WTC11 (cell line): ENCODE measurements around the gene LRFN2. TPM values are rescaled to one million over a fixed set of nuclear protein-coding genes. Genes with fewer than 3 reads are reported as not detected.

Source experiments
- ATAC-seq: fragments of 200-7000 bp; cut with Tn5 transposase; 2 replicates; pipeline ENCODE4 v1.10.0; 2021; ENCODE audit warnings: mild to moderate bottlenecking, moderate library complexity
- CTCF ChIA-PET: fragments of 300-600 bp; sonication (Branson Sonifier 250); formaldehyde crosslinking; loops from one replicate; lab custom pipeline; 2021; ENCODE audit warnings: antibody characterized with exemption; lab: Charles Lee
- POLR2A ChIA-PET: fragments of 350-600 bp; sonication (Branson Sonifier 250); formaldehyde crosslinking; loops from one replicate; lab custom pipeline; 2021; ENCODE audit warnings: antibody characterized with exemption; lab: Charles Lee
- DNase-seq: peaks from one replicate; pipeline ENCODE4 v3.0.0; 2021; ENCODE audit warnings: low spot score
- H3K27ac Mint-ChIP-seq: 2 replicates; pipeline ENCODE4 v1.8.0; 2021; ENCODE audit warnings: mixed read lengths
- H3K27me3 Mint-ChIP-seq: 2 replicates; pipeline ENCODE4 v1.8.0; 2021; ENCODE audit warnings: low read depth, mild to moderate bottlenecking, moderate library complexity, mixed read lengths
- H3K36me3 Mint-ChIP-seq: 2 replicates; pipeline ENCODE4 v1.8.0; 2021; ENCODE audit warnings: mixed read lengths
- H3K4me1 Mint-ChIP-seq: 2 replicates; pipeline ENCODE4 v1.8.0; 2022; ENCODE audit warnings: mixed read lengths
- H3K4me3 Mint-ChIP-seq: 2 replicates; pipeline ENCODE4 v1.8.0; 2021; ENCODE audit warnings: mild to moderate bottlenecking, moderate library complexity, mixed read lengths
- H3K9me3 Mint-ChIP-seq: 2 replicates; pipeline ENCODE4 v1.8.0; 2021; ENCODE audit warnings: mixed read lengths
- CREB1 ChIP-seq: sonication (generic); formaldehyde crosslinking; IDR thresholded peaks from 2 replicates; pipeline ENCODE4 v1.8.0; 2023; ENCODE audit warnings: mild to moderate bottlenecking, missing genetic modification reagents
- ESRRA ChIP-seq: sonication (generic); formaldehyde crosslinking; IDR thresholded peaks from 2 replicates; pipeline ENCODE4 v1.8.1; 2022; ENCODE audit warnings: mild to moderate bottlenecking, missing genetic modification reagents, borderline replicate concordance
- FOXJ3 ChIP-seq: sonication (generic); formaldehyde crosslinking; IDR thresholded peaks from 2 replicates; pipeline ENCODE4 v1.9.0; 2021; ENCODE audit warnings: missing genetic modification reagents, mild to moderate bottlenecking, borderline replicate concordance
- IRF2 ChIP-seq: sonication (generic); formaldehyde crosslinking; IDR thresholded peaks from 2 replicates; pipeline ENCODE4 v1.8.0; 2022; ENCODE audit warnings: low read depth, missing genetic modification reagents, borderline replicate concordance
- MXD4 ChIP-seq: fragments of 250-450 bp; sonication (Bioruptor Pico); IDR thresholded peaks from 2 replicates; pipeline ENCODE4 v1.8.0; 2021; ENCODE audit warnings: mild to moderate bottlenecking, moderate library complexity, borderline replicate concordance
- NFE2L1 ChIP-seq: sonication (generic); formaldehyde crosslinking; IDR thresholded peaks from 2 replicates; pipeline ENCODE4 v1.8.1; 2023; ENCODE audit warnings: missing genetic modification reagents
- OVOL2 ChIP-seq: fragments of 250-450 bp; sonication (Bioruptor Pico); IDR thresholded peaks from 2 replicates; pipeline ENCODE4 v1.9.0; 2021; ENCODE audit warnings: mild to moderate bottlenecking, borderline replicate concordance
- SP1 ChIP-seq: sonication (generic); formaldehyde crosslinking; conservative IDR thresholded peaks from 2 replicates; pipeline ENCODE4 v1.8.1; 2022; ENCODE audit warnings: missing genetic modification reagents
- ZNF416 ChIP-seq: fragments of 250-450 bp; sonication (Bioruptor Pico); IDR thresholded peaks from 2 replicates; pipeline ENCODE4 v1.9.0; 2021; ENCODE audit warnings: mild to moderate bottlenecking, inconsistent platforms
- total RNA-seq: library from RNA; stranded (reverse); gene quantifications from 3 replicates; pipeline ENCODE4 v1.2.3, GENCODE V29; 2021
- TF ChIP-seq, protein P1 (sequence below): sonication (generic); formaldehyde crosslinking; IDR thresholded peaks from 2 replicates; pipeline ENCODE4 v1.8.1; 2023; ENCODE audit warnings: mild to moderate bottlenecking, missing genetic modification reagents, moderate library complexity
- TF ChIP-seq, protein P2 (sequence below): sonication (generic); formaldehyde crosslinking; IDR thresholded peaks from 2 replicates; pipeline ENCODE4 v1.8.0; 2022; ENCODE audit warnings: missing genetic modification reagents
- TF ChIP-seq, protein P3 (sequence below): sonication (generic); formaldehyde crosslinking; IDR thresholded peaks from 2 replicates; pipeline ENCODE4 v1.8.1; 2023; ENCODE audit warnings: mild to moderate bottlenecking, moderate library complexity, missing genetic modification reagents
- TF ChIP-seq, protein P4 (sequence below): sonication (generic); formaldehyde crosslinking; IDR thresholded peaks from 2 replicates; pipeline ENCODE4 v1.8.1; 2023; ENCODE audit warnings: mild to moderate bottlenecking, missing genetic modification reagents
- TF ChIP-seq, protein P5 (sequence below): fragments of 250-450 bp; sonication (Bioruptor Pico); IDR thresholded peaks from 2 replicates; pipeline ENCODE4 v1.9.0; 2021; ENCODE audit warnings: mild to moderate bottlenecking
- TF ChIP-seq, protein P6 (sequence below): fragments of 250-450 bp; sonication (Bioruptor Pico); IDR thresholded peaks from 2 replicates; pipeline ENCODE4 v1.9.0; 2021; ENCODE audit warnings: mild to moderate bottlenecking, borderline replicate concordance
- TF ChIP-seq, protein P7 (sequence below): sonication (generic); formaldehyde crosslinking; IDR thresholded peaks from 2 replicates; pipeline ENCODE4 v1.8.0; 2023; ENCODE audit warnings: missing genetic modification reagents
- TF ChIP-seq, protein P8 (sequence below): fragments of 250-450 bp; sonication (Bioruptor Pico); IDR thresholded peaks from 2 replicates; pipeline ENCODE4 v2.1.2; 2022; ENCODE audit warnings: mild to moderate bottlenecking, moderate library complexity

The LRFN2 gene
- total RNA-seq, 1 experiment from 2014 or later = 1.6 TPM

DNA sequence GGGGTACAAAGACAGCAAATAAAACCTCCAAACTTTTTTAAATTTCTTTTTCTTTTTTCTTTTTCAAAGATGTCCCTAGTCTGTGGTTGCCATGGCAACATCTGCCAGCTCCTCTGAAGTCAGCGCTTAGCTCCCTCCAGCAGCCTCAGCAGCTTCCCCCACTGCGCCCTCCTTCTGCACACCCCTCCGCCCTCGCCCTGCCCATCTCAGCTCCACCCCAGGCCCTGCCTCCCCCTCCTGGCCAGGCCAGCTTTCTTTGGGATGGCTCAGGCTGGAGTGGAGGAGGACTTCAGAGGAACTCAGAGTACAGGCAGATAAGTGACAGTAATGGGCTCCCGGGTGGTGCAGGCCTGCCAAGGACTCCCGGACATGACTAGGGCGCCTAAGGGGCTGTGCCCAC lies 104.6 kb downstream of the LRFN2 start:
- Mint-ChIP-seq H3K9me3 (no peaks in the 10 kb centered on the region), H3K4me3 (no peak overlapping the region), H3K4me1 (peaks cover 7% of the 10 kb centered on the region), H3K27me3 (no peaks in the 10 kb centered on the region), H3K27ac (no peak overlapping the region), H3K36me3 (no peaks in the 10 kb centered on the region)
- ATAC-seq (peak; percentile 45; the same call in 1 of the 2 replicates), DNase-seq (peak; percentile 21)
- CTCF ChIA-PET = interaction anchor here (1.0 to 1.5 kb wide), 4 partner anchors 46 to 154 kb away, joined by 3 to 6 read pairs (median 3); no protein-coding TSS in a partner anchor
- TF ChIP-seq IRF2 (CRISPR knock-in tag) (no peak), NFE2L1 (no peak), ZNF416 (CRISPR knock-in tag) (no peak), MXD4 (CRISPR knock-in tag) (no peak), CREB1 (CRISPR knock-in tag) (no peak)
- TF ChIP-seq, protein P1, sequence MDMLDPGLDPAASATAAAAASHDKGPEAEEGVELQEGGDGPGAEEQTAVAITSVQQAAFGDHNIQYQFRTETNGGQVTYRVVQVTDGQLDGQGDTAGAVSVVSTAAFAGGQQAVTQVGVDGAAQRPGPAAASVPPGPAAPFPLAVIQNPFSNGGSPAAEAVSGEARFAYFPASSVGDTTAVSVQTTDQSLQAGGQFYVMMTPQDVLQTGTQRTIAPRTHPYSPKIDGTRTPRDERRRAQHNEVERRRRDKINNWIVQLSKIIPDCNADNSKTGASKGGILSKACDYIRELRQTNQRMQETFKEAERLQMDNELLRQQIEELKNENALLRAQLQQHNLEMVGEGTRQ (CRISPR knock-in tag) = no peak
- TF ChIP-seq, protein P2, sequence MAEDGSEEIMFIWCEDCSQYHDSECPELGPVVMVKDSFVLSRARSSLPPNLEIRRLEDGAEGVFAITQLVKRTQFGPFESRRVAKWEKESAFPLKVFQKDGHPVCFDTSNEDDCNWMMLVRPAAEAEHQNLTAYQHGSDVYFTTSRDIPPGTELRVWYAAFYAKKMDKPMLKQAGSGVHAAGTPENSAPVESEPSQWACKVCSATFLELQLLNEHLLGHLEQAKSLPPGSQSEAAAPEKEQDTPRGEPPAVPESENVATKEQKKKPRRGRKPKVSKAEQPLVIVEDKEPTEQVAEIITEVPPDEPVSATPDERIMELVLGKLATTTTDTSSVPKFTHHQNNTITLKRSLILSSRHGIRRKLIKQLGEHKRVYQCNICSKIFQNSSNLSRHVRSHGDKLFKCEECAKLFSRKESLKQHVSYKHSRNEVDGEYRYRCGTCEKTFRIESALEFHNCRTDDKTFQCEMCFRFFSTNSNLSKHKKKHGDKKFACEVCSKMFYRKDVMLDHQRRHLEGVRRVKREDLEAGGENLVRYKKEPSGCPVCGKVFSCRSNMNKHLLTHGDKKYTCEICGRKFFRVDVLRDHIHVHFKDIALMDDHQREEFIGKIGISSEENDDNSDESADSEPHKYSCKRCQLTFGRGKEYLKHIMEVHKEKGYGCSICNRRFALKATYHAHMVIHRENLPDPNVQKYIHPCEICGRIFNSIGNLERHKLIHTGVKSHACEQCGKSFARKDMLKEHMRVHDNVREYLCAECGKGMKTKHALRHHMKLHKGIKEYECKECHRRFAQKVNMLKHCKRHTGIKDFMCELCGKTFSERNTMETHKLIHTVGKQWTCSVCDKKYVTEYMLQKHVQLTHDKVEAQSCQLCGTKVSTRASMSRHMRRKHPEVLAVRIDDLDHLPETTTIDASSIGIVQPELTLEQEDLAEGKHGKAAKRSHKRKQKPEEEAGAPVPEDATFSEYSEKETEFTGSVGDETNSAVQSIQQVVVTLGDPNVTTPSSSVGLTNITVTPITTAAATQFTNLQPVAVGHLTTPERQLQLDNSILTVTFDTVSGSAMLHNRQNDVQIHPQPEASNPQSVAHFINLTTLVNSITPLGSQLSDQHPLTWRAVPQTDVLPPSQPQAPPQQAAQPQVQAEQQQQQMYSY (CRISPR knock-in tag) = no peak
- TF ChIP-seq, protein P3, sequence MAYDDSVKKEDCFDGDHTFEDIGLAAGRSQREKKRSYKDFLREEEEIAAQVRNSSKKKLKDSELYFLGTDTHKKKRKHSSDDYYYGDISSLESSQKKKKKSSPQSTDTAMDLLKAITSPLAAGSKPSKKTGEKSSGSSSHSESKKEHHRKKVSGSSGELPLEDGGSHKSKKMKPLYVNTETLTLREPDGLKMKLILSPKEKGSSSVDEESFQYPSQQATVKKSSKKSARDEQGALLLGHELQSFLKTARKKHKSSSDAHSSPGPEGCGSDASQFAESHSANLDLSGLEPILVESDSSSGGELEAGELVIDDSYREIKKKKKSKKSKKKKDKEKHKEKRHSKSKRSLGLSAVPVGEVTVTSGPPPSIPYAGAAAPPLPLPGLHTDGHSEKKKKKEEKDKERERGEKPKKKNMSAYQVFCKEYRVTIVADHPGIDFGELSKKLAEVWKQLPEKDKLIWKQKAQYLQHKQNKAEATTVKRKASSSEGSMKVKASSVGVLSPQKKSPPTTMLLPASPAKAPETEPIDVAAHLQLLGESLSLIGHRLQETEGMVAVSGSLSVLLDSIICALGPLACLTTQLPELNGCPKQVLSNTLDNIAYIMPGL (CRISPR knock-in tag) = no peak
- POLR2A ChIA-PET = no interaction called here

DNA sequence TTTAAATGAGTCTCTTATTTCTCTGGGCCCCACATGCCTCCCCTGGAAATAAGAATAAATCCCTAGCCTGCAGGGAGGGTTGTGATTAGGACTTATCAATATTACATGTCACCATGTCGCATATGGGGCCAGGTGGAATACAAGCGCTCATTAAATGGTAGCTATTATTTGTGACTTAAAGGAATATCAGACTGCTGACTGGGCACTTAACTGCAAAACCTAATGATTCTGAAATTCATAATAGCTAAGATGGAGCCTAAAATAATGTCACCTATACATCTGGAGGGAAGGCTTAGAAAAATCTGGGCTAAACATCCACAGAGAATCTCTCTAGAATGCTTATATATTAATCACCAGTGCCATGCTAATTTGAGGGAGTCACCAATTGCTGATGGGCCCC lies 106.5 kb downstream of the LRFN2 start:
- ChIA-PET POLR2A (no interaction called here), CTCF (interaction anchor here (2.9 kb wide), 1 partner anchor 152 kb away, joined by 10 read pairs; no protein-coding TSS in a partner anchor)
- ATAC-seq (no peak), DNase-seq (no peak)
- H3K36me3 Mint-ChIP-seq = no peaks in the 10 kb centered on the region
- peaks cover 15% of the 10 kb centered on the region for H3K4me1 Mint-ChIP-seq
- no peaks in the 10 kb centered on the region for H3K9me3 Mint-ChIP-seq
- TF ChIP-seq, protein P4, sequence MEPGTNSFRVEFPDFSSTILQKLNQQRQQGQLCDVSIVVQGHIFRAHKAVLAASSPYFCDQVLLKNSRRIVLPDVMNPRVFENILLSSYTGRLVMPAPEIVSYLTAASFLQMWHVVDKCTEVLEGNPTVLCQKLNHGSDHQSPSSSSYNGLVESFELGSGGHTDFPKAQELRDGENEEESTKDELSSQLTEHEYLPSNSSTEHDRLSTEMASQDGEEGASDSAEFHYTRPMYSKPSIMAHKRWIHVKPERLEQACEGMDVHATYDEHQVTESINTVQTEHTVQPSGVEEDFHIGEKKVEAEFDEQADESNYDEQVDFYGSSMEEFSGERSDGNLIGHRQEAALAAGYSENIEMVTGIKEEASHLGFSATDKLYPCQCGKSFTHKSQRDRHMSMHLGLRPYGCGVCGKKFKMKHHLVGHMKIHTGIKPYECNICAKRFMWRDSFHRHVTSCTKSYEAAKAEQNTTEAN = no peak
- TF ChIP-seq FOXJ3 (CRISPR knock-in tag) = no peak
- TF ChIP-seq OVOL2 (CRISPR knock-in tag) = no peak
- no peak for TF ChIP-seq SP1
- TF ChIP-seq, protein P5, sequence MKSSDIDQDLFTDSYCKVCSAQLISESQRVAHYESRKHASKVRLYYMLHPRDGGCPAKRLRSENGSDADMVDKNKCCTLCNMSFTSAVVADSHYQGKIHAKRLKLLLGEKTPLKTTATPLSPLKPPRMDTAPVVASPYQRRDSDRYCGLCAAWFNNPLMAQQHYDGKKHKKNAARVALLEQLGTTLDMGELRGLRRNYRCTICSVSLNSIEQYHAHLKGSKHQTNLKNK = no peak
- TF ChIP-seq, protein P6, sequence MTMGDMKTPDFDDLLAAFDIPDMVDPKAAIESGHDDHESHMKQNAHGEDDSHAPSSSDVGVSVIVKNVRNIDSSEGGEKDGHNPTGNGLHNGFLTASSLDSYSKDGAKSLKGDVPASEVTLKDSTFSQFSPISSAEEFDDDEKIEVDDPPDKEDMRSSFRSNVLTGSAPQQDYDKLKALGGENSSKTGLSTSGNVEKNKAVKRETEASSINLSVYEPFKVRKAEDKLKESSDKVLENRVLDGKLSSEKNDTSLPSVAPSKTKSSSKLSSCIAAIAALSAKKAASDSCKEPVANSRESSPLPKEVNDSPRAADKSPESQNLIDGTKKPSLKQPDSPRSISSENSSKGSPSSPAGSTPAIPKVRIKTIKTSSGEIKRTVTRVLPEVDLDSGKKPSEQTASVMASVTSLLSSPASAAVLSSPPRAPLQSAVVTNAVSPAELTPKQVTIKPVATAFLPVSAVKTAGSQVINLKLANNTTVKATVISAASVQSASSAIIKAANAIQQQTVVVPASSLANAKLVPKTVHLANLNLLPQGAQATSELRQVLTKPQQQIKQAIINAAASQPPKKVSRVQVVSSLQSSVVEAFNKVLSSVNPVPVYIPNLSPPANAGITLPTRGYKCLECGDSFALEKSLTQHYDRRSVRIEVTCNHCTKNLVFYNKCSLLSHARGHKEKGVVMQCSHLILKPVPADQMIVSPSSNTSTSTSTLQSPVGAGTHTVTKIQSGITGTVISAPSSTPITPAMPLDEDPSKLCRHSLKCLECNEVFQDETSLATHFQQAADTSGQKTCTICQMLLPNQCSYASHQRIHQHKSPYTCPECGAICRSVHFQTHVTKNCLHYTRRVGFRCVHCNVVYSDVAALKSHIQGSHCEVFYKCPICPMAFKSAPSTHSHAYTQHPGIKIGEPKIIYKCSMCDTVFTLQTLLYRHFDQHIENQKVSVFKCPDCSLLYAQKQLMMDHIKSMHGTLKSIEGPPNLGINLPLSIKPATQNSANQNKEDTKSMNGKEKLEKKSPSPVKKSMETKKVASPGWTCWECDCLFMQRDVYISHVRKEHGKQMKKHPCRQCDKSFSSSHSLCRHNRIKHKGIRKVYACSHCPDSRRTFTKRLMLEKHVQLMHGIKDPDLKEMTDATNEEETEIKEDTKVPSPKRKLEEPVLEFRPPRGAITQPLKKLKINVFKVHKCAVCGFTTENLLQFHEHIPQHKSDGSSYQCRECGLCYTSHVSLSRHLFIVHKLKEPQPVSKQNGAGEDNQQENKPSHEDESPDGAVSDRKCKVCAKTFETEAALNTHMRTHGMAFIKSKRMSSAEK (CRISPR knock-in tag) = no peak
- no peak for TF ChIP-seq ZNF416 (CRISPR knock-in tag)
- no peak for TF ChIP-seq ESRRA
- TF ChIP-seq, protein P7, sequence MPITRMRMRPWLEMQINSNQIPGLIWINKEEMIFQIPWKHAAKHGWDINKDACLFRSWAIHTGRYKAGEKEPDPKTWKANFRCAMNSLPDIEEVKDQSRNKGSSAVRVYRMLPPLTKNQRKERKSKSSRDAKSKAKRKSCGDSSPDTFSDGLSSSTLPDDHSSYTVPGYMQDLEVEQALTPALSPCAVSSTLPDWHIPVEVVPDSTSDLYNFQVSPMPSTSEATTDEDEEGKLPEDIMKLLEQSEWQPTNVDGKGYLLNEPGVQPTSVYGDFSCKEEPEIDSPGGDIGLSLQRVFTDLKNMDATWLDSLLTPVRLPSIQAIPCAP (CRISPR knock-in tag) = no peak
- TF ChIP-seq, protein P8, sequence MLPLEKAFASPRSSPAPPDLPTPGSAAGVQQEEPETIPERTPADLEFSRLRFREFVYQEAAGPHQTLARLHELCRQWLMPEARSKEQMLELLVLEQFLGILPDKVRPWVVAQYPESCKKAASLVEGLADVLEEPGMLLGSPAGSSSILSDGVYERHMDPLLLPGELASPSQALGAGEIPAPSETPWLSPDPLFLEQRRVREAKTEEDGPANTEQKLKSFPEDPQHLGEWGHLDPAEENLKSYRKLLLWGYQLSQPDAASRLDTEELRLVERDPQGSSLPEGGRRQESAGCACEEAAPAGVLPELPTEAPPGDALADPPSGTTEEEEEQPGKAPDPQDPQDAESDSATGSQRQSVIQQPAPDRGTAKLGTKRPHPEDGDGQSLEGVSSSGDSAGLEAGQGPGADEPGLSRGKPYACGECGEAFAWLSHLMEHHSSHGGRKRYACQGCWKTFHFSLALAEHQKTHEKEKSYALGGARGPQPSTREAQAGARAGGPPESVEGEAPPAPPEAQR (CRISPR knock-in tag) = no peak
- no peak overlapping the region for H3K4me3 Mint-ChIP-seq
- H3K27me3 Mint-ChIP-seq = no peaks in the 10 kb centered on the region
- H3K27ac Mint-ChIP-seq = no peak overlapping the region
